HepG2 (cell line): ENCODE measurements around the gene EMC9. TPM values are rescaled to one million over a fixed set of nuclear protein-coding genes. Genes with fewer than 3 reads are reported as not detected.

Experiments used
- ASH2L ChIP-seq: fragments of 300-600, 200-600 bp; sonication (generic); IDR thresholded peaks from 2 replicates; pipeline ENCODE4 v1.7.0; 2017; ENCODE audit warnings: low read depth, mild to moderate bottlenecking, moderate library complexity, mixed read lengths, low read length; ENCODE audit not compliant: insufficient read length
- CREM ChIP-seq, 2 experiments: sonication (generic) in 1 of 2; formaldehyde crosslinking in 1 of 2; IDR thresholded peaks; 2 replicates each; pipeline versions ENCODE4 v1.4.0 to v1.6.1; 2016 to 2020; ENCODE audit warnings: antibody characterized with exemption in 1 of 2, mild to moderate bottlenecking in 1 of 2, missing genetic modification reagents in 1 of 2
- RBM39 ChIP-seq: fragments of 200-400 bp; formaldehyde crosslinking; IDR thresholded peaks from one replicate; pipeline ENCODE4 v1.6.1; 2018; ENCODE audit warnings: antibody characterized with exemption, mild to moderate bottlenecking, low read depth, low read length; ENCODE audit not compliant: poor library complexity, severe bottlenecking
- SAFB2 ChIP-seq: sonication (generic); formaldehyde crosslinking; IDR thresholded peaks from 2 replicates; pipeline ENCODE4 v1.5.1; 2020; ENCODE audit warnings: missing genetic modification reagents, low read depth, mild to moderate bottlenecking, borderline replicate concordance
- SMAD1 ChIP-seq: sonication (generic); formaldehyde crosslinking; IDR thresholded peaks from 2 replicates; pipeline ENCODE4 v1.4.0; 2020; ENCODE audit warnings: missing genetic modification reagents, low read depth, mild to moderate bottlenecking, borderline replicate concordance
- ZNF234 ChIP-seq: sonication (generic); formaldehyde crosslinking; conservative IDR thresholded peaks from 2 replicates; pipeline ENCODE4 v1.5.1; 2020; ENCODE audit warnings: mild to moderate bottlenecking, missing genetic modification reagents
- ZNF331 ChIP-seq: sonication (generic); formaldehyde crosslinking; IDR thresholded peaks from 2 replicates; pipeline ENCODE4 v1.4.0; 2020; ENCODE audit warnings: missing genetic modification reagents
- ZNF510 ChIP-seq: sonication (generic); formaldehyde crosslinking; IDR thresholded peaks from 2 replicates; pipeline ENCODE4 v1.4.0; 2020; ENCODE audit warnings: low read depth, mild to moderate bottlenecking, missing genetic modification reagents
- ZNF550 ChIP-seq: sonication (generic); formaldehyde crosslinking; IDR thresholded peaks from 2 replicates; pipeline ENCODE4 v1.4.0; 2020; ENCODE audit warnings: mild to moderate bottlenecking, missing genetic modification reagents, borderline replicate concordance
- ZNF563 ChIP-seq: sonication (generic); formaldehyde crosslinking; IDR thresholded peaks from 2 replicates; pipeline ENCODE4 v1.8.0; 2022; ENCODE audit warnings: mild to moderate bottlenecking, moderate library complexity, missing genetic modification reagents
- ZNF670 ChIP-seq: sonication (generic); formaldehyde crosslinking; IDR thresholded peaks from 2 replicates; pipeline ENCODE4 v1.8.0; 2022; ENCODE audit warnings: mild to moderate bottlenecking, missing genetic modification reagents, borderline replicate concordance
- ZNF7 ChIP-seq: IDR thresholded peaks from 2 replicates; pipeline ENCODE4 v1.6.1; 2016; ENCODE audit warnings: missing biosample characterization, missing genetic modification reagents
- ZNF768 ChIP-seq: sonication (generic); formaldehyde crosslinking; IDR thresholded peaks from 2 replicates; pipeline ENCODE4 v1.4.0; 2020; ENCODE audit warnings: missing genetic modification reagents
- ZNF780A ChIP-seq: sonication (generic); formaldehyde crosslinking; IDR thresholded peaks from 2 replicates; pipeline ENCODE4 v1.8.0; 2022; ENCODE audit warnings: mild to moderate bottlenecking, missing genetic modification reagents, moderate library complexity
- polyA plus RNA-seq, 8 experiments: library from polyadenylated mRNA; depleted of rRNA in 3 of 8; stranded (reverse) in 7 of 8; unstranded in 1 of 8; fragments of >200 nt; fragmentation: Illumina TruSeq in 4 of 8; extraction: Trizol in 4 of 8; gene quantifications; 2 replicates each; pipeline versions ENCODE4 v1.2.1 to v1.2.3, GENCODE V29; 2011 to 2016; ENCODE audit warnings: low read depth in 4 of 8, missing spikeins in 1 of 8, mixed read lengths in 1 of 8; ENCODE audit not compliant: insufficient read depth in 1 of 8
- total RNA-seq, 5 experiments: library from RNA; depleted of rRNA; stranded (reverse); fragments of >200 nt; fragmentation: Illumina TruSeq; extraction: Trizol; gene quantifications; 2 replicates each; pipeline ENCODE4 v1.2.3, GENCODE V29; 2016; ENCODE audit warnings: low read depth in 1 of 5
- TF ChIP-seq, protein P1 (sequence below): IDR thresholded peaks from 2 replicates; pipeline ENCODE4 v1.6.1; 2016; ENCODE audit warnings: missing compliant biosample characterization, missing genetic modification reagents, borderline replicate concordance
- TF ChIP-seq, protein P2 (sequence below): sonication (generic); formaldehyde crosslinking; IDR thresholded peaks from 2 replicates; pipeline ENCODE4 v1.5.0; 2020; ENCODE audit warnings: missing genetic modification reagents, mild to moderate bottlenecking, borderline replicate concordance
- TF ChIP-seq, protein P3 (sequence below): IDR thresholded peaks from 2 replicates; pipeline ENCODE4 v1.6.1; 2016; ENCODE audit warnings: low read depth, borderline replicate concordance
- TF ChIP-seq, protein P4 (sequence below): sonication (generic); formaldehyde crosslinking; IDR thresholded peaks from 2 replicates; pipeline ENCODE4 v1.5.0; 2020; ENCODE audit warnings: mild to moderate bottlenecking, missing genetic modification reagents
- TF ChIP-seq, protein P5 (sequence below): sonication (generic); formaldehyde crosslinking; IDR thresholded peaks from 2 replicates; pipeline ENCODE4 v1.9.0; 2021; ENCODE audit warnings: missing genetic modification reagents, mild to moderate bottlenecking, borderline replicate concordance
- TF ChIP-seq, protein P6 (sequence below): sonication (generic); formaldehyde crosslinking; IDR thresholded peaks from 2 replicates; pipeline ENCODE4 v1.8.0; 2022; ENCODE audit warnings: mild to moderate bottlenecking, missing genetic modification reagents, moderate library complexity

The EMC9 gene
- total and polyA plus RNA-seq, 2 of the 13 experiments (the other 11 are each of a cell fraction or from before 2014, with no cell fraction given): 60.5 to 78.7 TPM

DNA sequence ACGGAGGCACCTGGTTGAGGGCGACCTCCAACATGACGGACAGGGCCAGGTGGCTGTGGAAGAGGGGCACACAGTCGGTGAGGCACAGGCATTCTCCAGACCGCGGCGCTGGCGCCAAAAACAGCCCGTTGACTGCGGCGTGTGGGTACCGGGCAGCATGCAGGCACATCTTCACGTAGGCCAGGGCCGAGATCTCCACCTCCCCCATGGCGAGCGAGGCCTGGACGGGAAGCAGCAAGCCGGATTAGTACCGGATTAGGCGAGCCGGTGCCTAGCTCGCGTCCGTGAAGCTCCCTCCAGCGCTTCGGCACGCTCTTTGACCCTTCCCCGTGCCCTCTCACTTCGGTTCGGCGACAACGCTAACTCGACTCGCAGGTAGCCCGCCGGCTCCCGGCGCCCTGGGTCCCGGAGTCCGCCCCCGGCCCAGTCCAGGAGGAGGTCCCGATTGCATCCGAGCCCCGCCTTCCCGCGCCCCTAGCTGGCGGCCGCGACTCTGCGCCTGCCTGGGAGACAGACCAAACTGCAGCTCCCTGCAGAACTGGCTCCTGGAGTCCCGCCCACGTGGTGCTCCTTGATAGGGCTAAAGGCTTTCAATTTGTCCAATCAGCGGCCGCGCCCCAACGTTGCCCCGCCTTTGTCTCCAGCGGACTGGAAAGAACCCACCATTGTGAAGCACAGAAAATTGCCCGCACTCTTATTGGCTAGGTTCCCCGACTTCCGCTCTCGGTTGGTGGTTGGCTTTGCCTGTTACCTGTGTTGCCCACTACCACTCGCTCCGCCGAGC is at the start of gene EMC9 (continued):
- TF ChIP-seq, protein P1, sequence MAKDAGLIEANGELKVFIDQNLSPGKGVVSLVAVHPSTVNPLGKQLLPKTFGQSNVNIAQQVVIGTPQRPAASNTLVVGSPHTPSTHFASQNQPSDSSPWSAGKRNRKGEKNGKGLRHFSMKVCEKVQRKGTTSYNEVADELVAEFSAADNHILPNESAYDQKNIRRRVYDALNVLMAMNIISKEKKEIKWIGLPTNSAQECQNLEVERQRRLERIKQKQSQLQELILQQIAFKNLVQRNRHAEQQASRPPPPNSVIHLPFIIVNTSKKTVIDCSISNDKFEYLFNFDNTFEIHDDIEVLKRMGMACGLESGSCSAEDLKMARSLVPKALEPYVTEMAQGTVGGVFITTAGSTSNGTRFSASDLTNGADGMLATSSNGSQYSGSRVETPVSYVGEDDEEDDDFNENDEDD (CRISPR knock-in tag): peak; percentile 72
- TF ChIP-seq, protein P2, sequence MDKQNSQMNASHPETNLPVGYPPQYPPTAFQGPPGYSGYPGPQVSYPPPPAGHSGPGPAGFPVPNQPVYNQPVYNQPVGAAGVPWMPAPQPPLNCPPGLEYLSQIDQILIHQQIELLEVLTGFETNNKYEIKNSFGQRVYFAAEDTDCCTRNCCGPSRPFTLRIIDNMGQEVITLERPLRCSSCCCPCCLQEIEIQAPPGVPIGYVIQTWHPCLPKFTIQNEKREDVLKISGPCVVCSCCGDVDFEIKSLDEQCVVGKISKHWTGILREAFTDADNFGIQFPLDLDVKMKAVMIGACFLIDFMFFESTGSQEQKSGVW (CRISPR knock-in tag): no peak
- TF ChIP-seq ZNF550 (CRISPR knock-in tag) (peak; percentile 99), ZNF510 (CRISPR knock-in tag) (no peak; the same call in none of the 2 replicates), ASH2L (peak; percentile 95), ZNF234 (CRISPR knock-in tag) (no peak), ZNF768 (peak; percentile 77; the same call in 1 of the 2 replicates), ZNF670 (CRISPR knock-in tag) (no peak), SAFB2 (CRISPR knock-in tag) (peak; percentile 99), ZNF563 (CRISPR knock-in tag) (no peak), ZNF780A (no peak), ZNF7 (CRISPR knock-in tag) (no peak), RBM39 (peak; percentile 50), CREM (IDR thresholded peaks at IDR 0.05) (peak; percentile 88), CREM (CRISPR knock-in tag; IDR thresholded peaks at IDR 0.05) (peak; percentile 58; the same call in 1 of the 2 replicates), SMAD1 (CRISPR knock-in tag) (peak; percentile 71), ZNF331 (CRISPR knock-in tag) (peak; percentile 89)
- TF ChIP-seq, protein P3, sequence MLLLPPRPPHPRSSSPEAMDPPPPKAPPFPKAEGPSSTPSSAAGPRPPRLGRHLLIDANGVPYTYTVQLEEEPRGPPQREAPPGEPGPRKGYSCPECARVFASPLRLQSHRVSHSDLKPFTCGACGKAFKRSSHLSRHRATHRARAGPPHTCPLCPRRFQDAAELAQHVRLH (CRISPR knock-in tag): peak; percentile 84
- TF ChIP-seq, protein P4, sequence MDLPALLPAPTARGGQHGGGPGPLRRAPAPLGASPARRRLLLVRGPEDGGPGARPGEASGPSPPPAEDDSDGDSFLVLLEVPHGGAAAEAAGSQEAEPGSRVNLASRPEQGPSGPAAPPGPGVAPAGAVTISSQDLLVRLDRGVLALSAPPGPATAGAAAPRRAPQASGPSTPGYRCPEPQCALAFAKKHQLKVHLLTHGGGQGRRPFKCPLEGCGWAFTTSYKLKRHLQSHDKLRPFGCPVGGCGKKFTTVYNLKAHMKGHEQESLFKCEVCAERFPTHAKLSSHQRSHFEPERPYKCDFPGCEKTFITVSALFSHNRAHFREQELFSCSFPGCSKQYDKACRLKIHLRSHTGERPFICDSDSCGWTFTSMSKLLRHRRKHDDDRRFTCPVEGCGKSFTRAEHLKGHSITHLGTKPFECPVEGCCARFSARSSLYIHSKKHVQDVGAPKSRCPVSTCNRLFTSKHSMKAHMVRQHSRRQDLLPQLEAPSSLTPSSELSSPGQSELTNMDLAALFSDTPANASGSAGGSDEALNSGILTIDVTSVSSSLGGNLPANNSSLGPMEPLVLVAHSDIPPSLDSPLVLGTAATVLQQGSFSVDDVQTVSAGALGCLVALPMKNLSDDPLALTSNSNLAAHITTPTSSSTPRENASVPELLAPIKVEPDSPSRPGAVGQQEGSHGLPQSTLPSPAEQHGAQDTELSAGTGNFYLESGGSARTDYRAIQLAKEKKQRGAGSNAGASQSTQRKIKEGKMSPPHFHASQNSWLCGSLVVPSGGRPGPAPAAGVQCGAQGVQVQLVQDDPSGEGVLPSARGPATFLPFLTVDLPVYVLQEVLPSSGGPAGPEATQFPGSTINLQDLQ (CRISPR knock-in tag): no peak
- TF ChIP-seq, protein P5, sequence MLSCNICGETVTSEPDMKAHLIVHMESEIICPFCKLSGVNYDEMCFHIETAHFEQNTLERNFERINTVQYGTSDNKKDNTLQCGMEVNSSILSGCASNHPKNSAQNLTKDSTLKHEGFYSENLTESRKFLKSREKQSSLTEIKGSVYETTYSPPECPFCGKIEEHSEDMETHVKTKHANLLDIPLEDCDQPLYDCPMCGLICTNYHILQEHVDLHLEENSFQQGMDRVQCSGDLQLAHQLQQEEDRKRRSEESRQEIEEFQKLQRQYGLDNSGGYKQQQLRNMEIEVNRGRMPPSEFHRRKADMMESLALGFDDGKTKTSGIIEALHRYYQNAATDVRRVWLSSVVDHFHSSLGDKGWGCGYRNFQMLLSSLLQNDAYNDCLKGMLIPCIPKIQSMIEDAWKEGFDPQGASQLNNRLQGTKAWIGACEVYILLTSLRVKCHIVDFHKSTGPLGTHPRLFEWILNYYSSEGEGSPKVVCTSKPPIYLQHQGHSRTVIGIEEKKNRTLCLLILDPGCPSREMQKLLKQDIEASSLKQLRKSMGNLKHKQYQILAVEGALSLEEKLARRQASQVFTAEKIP (CRISPR knock-in tag): no peak
- TF ChIP-seq, protein P6, sequence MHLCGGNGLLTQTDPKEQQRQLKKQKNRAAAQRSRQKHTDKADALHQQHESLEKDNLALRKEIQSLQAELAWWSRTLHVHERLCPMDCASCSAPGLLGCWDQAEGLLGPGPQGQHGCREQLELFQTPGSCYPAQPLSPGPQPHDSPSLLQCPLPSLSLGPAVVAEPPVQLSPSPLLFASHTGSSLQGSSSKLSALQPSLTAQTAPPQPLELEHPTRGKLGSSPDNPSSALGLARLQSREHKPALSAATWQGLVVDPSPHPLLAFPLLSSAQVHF (CRISPR knock-in tag): no peak
